ENCODE measurements around the gene RAC3. TPM values are rescaled to one million over a fixed set of nuclear protein-coding genes. Genes with fewer than 3 reads are reported as not detected.
A peak's percentile ranks its signal among the peaks of the same experiment; 100 is the strongest.

Gene RAC3
- total RNA-seq = 1 to 10 TPM in 1 of 4 donors, under 1 TPM in 2, not detected in 1; 0.50 to 6.9 (median 0.54) TPM

- peak; percentile 5 for ATAC-seq
- peaks cover 8% of the 10 kb centered on the region for H3K27me3 ChIP-seq
- no CpG with 5 or more reads among the region's 96 CpGs for WGBS, 2 donors (ENCODE audit: low coverage in 1 of 2)
- H3K4me3 ChIP-seq = peak within 1 kb of the TSS; percentile 28 to 56
- TF ChIP-seq POLR2AphosphoS5 (IDR thresholded peaks at IDR 0.05) (no peak), POLR2A (IDR thresholded peaks at IDR 0.05) (no peak), EP300 (IDR thresholded peaks at IDR 0.05) (no peak), CTCF (IDR thresholded peaks at IDR 0.05) (no peak)
- H3K9me3 ChIP-seq = no peaks in the 10 kb centered on the region
- H3K36me3 ChIP-seq = peaks cover 0 to 48% of the 10 kb centered on the region in 2 donors
- peaks cover 0 to 38% (median 20%) of the 10 kb centered on the region in 3 donors for H3K4me1 ChIP-seq
- peak within 1 kb of the TSS in 3 of 4 donors; percentile 38 to 58 (median 58) for H3K27ac ChIP-seq
These were observed at the start of gene RAC3 for GRCh38 chr17:82031303-82031884. Gene RAC3, plus strand, starts transcription at chr17:82031678. Its CDS starts 84 bp downstream, at chr17:82031762.

GRCh38 chr17:81983011-81983638, 48.4 kb upstream of the RAC3 start:
- Histone ChIP-seq H3K27me3 (no peaks in the 10 kb centered on the region), H3K9me3 (no peaks in the 10 kb centered on the region), H3K27ac (no peak overlapping the region), H3K4me3 (no peak overlapping the region), H3K36me3 (peaks cover 0 to 83% of the 10 kb centered on the region in 2 donors), H3K4me1 (peaks cover 0 to 11% (median 3%) of the 10 kb centered on the region in 3 donors)
- ATAC-seq = no peak
- TF ChIP-seq CTCF (IDR thresholded peaks at IDR 0.05) (no peak), EP300 (IDR thresholded peaks at IDR 0.05) (no peak), POLR2AphosphoS5 (IDR thresholded peaks at IDR 0.05) (no peak), POLR2A (IDR thresholded peaks at IDR 0.05) (no peak)
- 94% methylated on average over 11 of the region's 35 CpGs; no CpG with 5 or more reads in 1 of the 2 donors for WGBS, 2 donors (ENCODE audit: low coverage in 1 of 2)

GRCh38 chr17:81983639-81984373, 47.7 kb upstream of the RAC3 start:
- WGBS, 2 donors (ENCODE audit: low coverage in 1 of 2) = 97 to 100% methylated on average over 1 to 17 of the region's 26 CpGs
- ATAC-seq = no peak
- TF ChIP-seq CTCF (IDR thresholded peaks at IDR 0.05) = no peak
- TF ChIP-seq POLR2A (IDR thresholded peaks at IDR 0.05) = no peak
- TF ChIP-seq EP300 (IDR thresholded peaks at IDR 0.05) = no peak
- TF ChIP-seq POLR2AphosphoS5 (IDR thresholded peaks at IDR 0.05) = no peak

GRCh38 chr17:81984773-81985410, 46.6 kb upstream of the RAC3 start:
- TF ChIP-seq POLR2A (IDR thresholded peaks at IDR 0.05) (no peak), POLR2AphosphoS5 (IDR thresholded peaks at IDR 0.05) (no peak), EP300 (IDR thresholded peaks at IDR 0.05) (no peak), CTCF (IDR thresholded peaks at IDR 0.05) (no peak)
- Histone ChIP-seq H3K36me3 (peaks cover 0 to 82% of the 10 kb centered on the region in 2 donors), H3K9me3 (no peaks in the 10 kb centered on the region), H3K4me1 (no peaks in the 10 kb centered on the region), H3K27ac (no peak overlapping the region), H3K4me3 (no peak overlapping the region), H3K27me3 (no peaks in the 10 kb centered on the region)
- 90 to 96% methylated on average over 4 to 12 of the region's 21 CpGs for WGBS, 2 donors (ENCODE audit: low coverage in 1 of 2)
- ATAC-seq = no peak

More at GRCh38 chr17:81983639-81984373, 47.7 kb upstream of the RAC3 start:
- H3K4me1 ChIP-seq = peaks cover 0 to 4% (median 0%) of the 10 kb centered on the region in 3 donors
- no peaks in the 10 kb centered on the region for H3K9me3 ChIP-seq
- peaks cover 0 to 83% of the 10 kb centered on the region in 2 donors for H3K36me3 ChIP-seq
- H3K27ac ChIP-seq = no peak overlapping the region
- H3K27me3 ChIP-seq = no peaks in the 10 kb centered on the region
- H3K4me3 ChIP-seq = no peak overlapping the region

Measured in gastroesophageal sphincter (tissue), 4 donors.